Subcutaneous abdominal adipose tissue (tissue), 5 donors: ENCODE results near the gene OBP2B.
"Not testable (repeated sequence)": the region's sequence is repeated elsewhere in the genome, so short reads cannot be mapped to it uniquely, and the experiment has no call there.

Experiments
- H3K27ac ChIP-seq: one replicate; pipeline ENCODE4 v1.7.0; 2013; ENCODE audit warnings: low read depth, mild to moderate bottlenecking, inconsistent platforms, low read length, moderate library complexity
- H3K27me3 ChIP-seq, 5 donors: one replicate each; pipeline ENCODE4 v1.7.0; 2013; ENCODE audit warnings: low read length in 5 of 5, inconsistent platforms in 1 of 5; ENCODE audit not compliant: control insufficient read depth in 5 of 5, insufficient read depth in 4 of 5
- H3K36me3 ChIP-seq, 5 donors: one replicate each; pipeline ENCODE4 v1.7.0; 2013; ENCODE audit warnings: low read length in 5 of 5; ENCODE audit not compliant: control insufficient read depth in 5 of 5, insufficient read depth in 5 of 5
- H3K4me1 ChIP-seq, 5 donors: one replicate each; pipeline ENCODE4 v1.7.0; 2013; ENCODE audit warnings: low read length in 5 of 5, mild to moderate bottlenecking in 3 of 5, moderate library complexity in 1 of 5; ENCODE audit not compliant: control insufficient read depth in 5 of 5, insufficient read depth in 5 of 5
- H3K4me3 ChIP-seq, 5 donors: one replicate each; pipeline ENCODE4 v1.7.0; 2013; ENCODE audit warnings: low read length in 5 of 5, low read depth in 1 of 5
- H3K9ac ChIP-seq, 5 donors: one replicate each; pipeline ENCODE4 v1.7.0; 2013; ENCODE audit warnings: low read length in 5 of 5, mild to moderate bottlenecking in 4 of 5, moderate library complexity in 3 of 5
- H3K9me3 ChIP-seq, 5 donors: one replicate each; pipeline ENCODE4 v1.7.0; 2013; ENCODE audit warnings: low read length in 5 of 5; ENCODE audit not compliant: control insufficient read depth in 5 of 5
- donor health status: healthy.
- donor health status: healthy.
- donor health status: healthy.
- donor health status: healthy.
- donor health status: healthy.

OBP2B gene

GRCh38 chr9:133208171-133208879, 725 bp downstream of the OBP2B start:
- H3K9ac ChIP-seq, H3K4me3 ChIP-seq, H3K4me1 ChIP-seq, H3K27ac ChIP-seq, H3K36me3 ChIP-seq: not testable (repeated sequence)
- Histone ChIP-seq H3K9me3 (peaks cover 2 to 11% (median 7%) of the 10 kb centered on the region in 5 donors), H3K27me3 (peaks cover 6 to 24% (median 18%) of the 10 kb centered on the region in 5 donors)

GRCh38 chr9:133207540-133208170, 1.4 kb downstream of the OBP2B start:
- no peaks in the 10 kb centered on the region for H3K4me1 ChIP-seq
- no peak overlapping the region for H3K4me3 ChIP-seq
- no peak overlapping the region for H3K27ac ChIP-seq
- peaks cover 2 to 11% (median 7%) of the 10 kb centered on the region in 5 donors for H3K9me3 ChIP-seq
- H3K9ac ChIP-seq: no peak overlapping the region
- peaks cover 6 to 24% (median 23%) of the 10 kb centered on the region in 5 donors for H3K27me3 ChIP-seq
- no peaks in the 10 kb centered on the region for H3K36me3 ChIP-seq

GRCh38 chr9:133207021-133207531, 2.0 kb downstream of the OBP2B start:
- Histone ChIP-seq H3K36me3 (no peaks in the 10 kb centered on the region), H3K9me3 (peaks cover 2 to 9% (median 7%) of the 10 kb centered on the region in 5 donors), H3K9ac (no peak overlapping the region), H3K4me1 (no peaks in the 10 kb centered on the region), H3K27me3 (peaks cover 6 to 24% (median 23%) of the 10 kb centered on the region in 5 donors), H3K4me3 (no peak overlapping the region), H3K27ac (no peak overlapping the region)

GRCh38 chr9:133205996-133206931, 2.8 kb downstream of the OBP2B start:
- Histone ChIP-seq H3K9ac (no peak overlapping the region), H3K4me3 (no peak overlapping the region), H3K27me3 (peaks cover 6 to 24% (median 22%) of the 10 kb centered on the region in 5 donors), H3K4me1 (no peaks in the 10 kb centered on the region), H3K27ac (no peak overlapping the region), H3K9me3 (peaks cover 0 to 5% (median 3%) of the 10 kb centered on the region in 5 donors), H3K36me3 (no peaks in the 10 kb centered on the region)

GRCh38 chr9:133205481-133205887, 3.6 kb downstream of the OBP2B start:
- not testable (repeated sequence) for H3K9me3 ChIP-seq
- H3K27me3 ChIP-seq: peaks cover 5 to 19% (median 15%) of the 10 kb centered on the region in 5 donors

GRCh38 chr9:133204993-133205336, 4.1 kb downstream of the OBP2B start:
- Histone ChIP-seq H3K27me3 (peaks cover 5 to 19% (median 9%) of the 10 kb centered on the region in 5 donors), H3K9me3 (no peaks in the 10 kb centered on the region), H3K4me3 (no peak overlapping the region), H3K9ac (no peak overlapping the region), H3K4me1 (peaks cover 0 to 3% (median 0%) of the 10 kb centered on the region in 5 donors), H3K36me3 (no peaks in the 10 kb centered on the region), H3K27ac (no peak overlapping the region)

More at GRCh38 chr9:133205481-133205887, 3.6 kb downstream of the OBP2B start:
- not testable (repeated sequence) for H3K4me1 ChIP-seq, H3K27ac ChIP-seq, H3K4me3 ChIP-seq, H3K36me3 ChIP-seq, H3K9ac ChIP-seq

- Histone ChIP-seq H3K9ac (no peak overlapping the region), H3K4me3 (no peak overlapping the region), H3K9me3 (no peaks in the 10 kb centered on the region), H3K36me3 (no peaks in the 10 kb centered on the region), H3K27me3 (peaks cover 5 to 19% (median 7%) of the 10 kb centered on the region in 5 donors), H3K4me1 (peaks cover under 1 to 8% (median 4%) of the 10 kb centered on the region in 5 donors), H3K27ac (no peak overlapping the region)
These were observed 4.6 kb downstream of the OBP2B start for GRCh38 chr9:133204335-133204992.

- no peak overlapping the region for H3K4me3 ChIP-seq
- no peak overlapping the region for H3K27ac ChIP-seq
- no peak overlapping the region for H3K9ac ChIP-seq
- H3K36me3 ChIP-seq: no peaks in the 10 kb centered on the region
- no peaks in the 10 kb centered on the region for H3K9me3 ChIP-seq
- H3K27me3 ChIP-seq: peaks cover 5 to 21% (median 7%) of the 10 kb centered on the region in 5 donors
- H3K4me1 ChIP-seq: peaks cover 3 to 13% (median 9%) of the 10 kb centered on the region in 5 donors
These were observed 5.5 kb downstream of the OBP2B start for GRCh38 chr9:133203506-133204075.
